Stimulated activated CD4-positive, alpha-beta T cell treated with anti-CD3 and anti-CD28 coated beads, Interleukin-1b, Interleukin-23, amount 100 ng/mL, for 1 hour (primary cell): ENCODE measurements around the gene ZDHHC20.
A peak's percentile ranks its signal among the peaks of the same experiment; 100 is the strongest.
"Not testable (repeated sequence)": the region's sequence is repeated elsewhere in the genome, so short reads cannot be mapped to it uniquely, and the experiment has no call there.

Experiments used
- DNase-seq, 2 donors: peaks; one replicate each; pipeline ENCODE4 v3.0.0-alpha.2; 2020; ENCODE audit warnings: low read depth in 2 of 2

Gene ZDHHC20

GRCh38 chr13:21435687-21436151, 23.4 kb downstream of the ZDHHC20 start:
- peak in 1 of 2 donors; percentile 3 for DNase-seq

- no peak for DNase-seq
Observed at GRCh38 chr13:21435231-21435630, 23.9 kb downstream of the ZDHHC20 start.

GRCh38 chr13:21434588-21434987, 24.5 kb downstream of the ZDHHC20 start:
- no peak for DNase-seq

- no peak for DNase-seq
Observed at GRCh38 chr13:21429211-21429610, 29.9 kb downstream of the ZDHHC20 start.

GRCh38 chr13:21427741-21428140, 31.4 kb downstream of the ZDHHC20 start:
- no peak for DNase-seq

- no peak for DNase-seq
Observed at GRCh38 chr13:21426238-21426637, 32.9 kb downstream of the ZDHHC20 start.

- no peak for DNase-seq
Observed at GRCh38 chr13:21420706-21421105, 38.4 kb downstream of the ZDHHC20 start.

GRCh38 chr13:21413013-21413412, 46.1 kb downstream of the ZDHHC20 start:
- DNase-seq, result no peak

- not testable (repeated sequence) for DNase-seq
Observed at GRCh38 chr13:21410453-21410852, 48.6 kb downstream of the ZDHHC20 start.

GRCh38 chr13:21405309-21405708, 53.8 kb downstream of the ZDHHC20 start:
- DNase-seq, result no peak

- no peak for DNase-seq
Observed at GRCh38 chr13:21402586-21403307, 56.4 kb downstream of the ZDHHC20 start.

- DNase-seq, result no peak
Observed at GRCh38 chr13:21399741-21400140, 59.4 kb downstream of the ZDHHC20 start.

- no peak for DNase-seq
Observed at GRCh38 chr13:21395953-21396352, 63.1 kb downstream of the ZDHHC20 start.

- no peak for DNase-seq
Observed at GRCh38 chr13:21389124-21389523, 70.0 kb downstream of the ZDHHC20 start.

GRCh38 chr13:21385710-21386109, 73.4 kb downstream of the ZDHHC20 start:
- DNase-seq, result no peak

- no peak for DNase-seq
Observed at GRCh38 chr13:21383090-21383489, 76.0 kb downstream of the ZDHHC20 start.

GRCh38 chr13:21376998-21377985, 81.8 kb downstream of the ZDHHC20 start:
- not testable (repeated sequence) for DNase-seq

- DNase-seq, result no peak
Observed at GRCh38 chr13:21372530-21372929, 86.6 kb downstream of the ZDHHC20 start.

GRCh38 chr13:21371011-21371410, 88.1 kb downstream of the ZDHHC20 start:
- DNase-seq, result no peak

GRCh38 chr13:21365574-21365973, 93.5 kb downstream of the ZDHHC20 start:
- DNase-seq, result no peak

- DNase-seq, result no peak
Observed at GRCh38 chr13:21364916-21365315, 94.2 kb downstream of the ZDHHC20 start.

GRCh38 chr13:21364357-21364756, 94.7 kb downstream of the ZDHHC20 start:
- DNase-seq, result no peak

GRCh38 chr13:21362741-21363140, 96.4 kb downstream of the ZDHHC20 start:
- DNase-seq, result no peak
